GM12878 (cell line): Measurements from ENCODE around the gene B3GNT3. TPM values are rescaled to one million over a fixed set of nuclear protein-coding genes. Genes with fewer than 3 reads are reported as not detected.

Experiments used
- ATAC-seq: fragments of 200-7000 bp; cut with Tn5 transposase; 3 replicates; pipeline ENCODE4 v1.9.1; 2020; ENCODE audit warnings: mild to moderate bottlenecking, moderate library complexity
- BruUV-seq: library from RNA; stranded (reverse); fragments of 400-500 nt; replicated peaks from 2 replicates; lab custom pipeline; 2021; lab: Mats Ljungman, UMichigan
- CTCF ChIA-PET: fragments of 300-600 bp; sonication (Branson Sonifier 250); formaldehyde crosslinking; extraction: SDS; loops from one replicate; lab custom pipeline; 2021; ENCODE audit warnings: inconsistent platforms; lab: Yijun Ruan, JAX
- POLR2A ChIA-PET: fragments of 350-600 bp; formaldehyde crosslinking; extraction: SDS; loops from one replicate; lab custom pipeline; 2021; ENCODE audit warnings: inconsistent platforms; lab: Charles Lee
- RAD21 ChIA-PET: fragments of 300-600 bp; sonication (Branson Sonifier 250); formaldehyde crosslinking; loops from one replicate; lab custom pipeline; 2023; ENCODE audit warnings: antibody characterized with exemption; ENCODE audit not compliant: unreplicated experiment; lab: Charles Lee
- SMC1A ChIA-PET: fragments of 300-600 bp; sonication (Branson Sonifier 250); formaldehyde crosslinking; loops from one replicate; lab custom pipeline; 2023; ENCODE audit not compliant: unreplicated experiment, uncharacterized antibody; lab: Charles Lee
- DNase-seq: peaks from one replicate; pipeline ENCODE4 v3.0.0-alpha.2; 2011; ENCODE audit warnings: low read depth, low spot score
- FAIRE-seq: peaks from 3 replicates; lab custom pipeline; 2011; peaks lifted over from hg19 to GRCh38; lab: Jason Lieb, UNC
- H2AFZ ChIP-seq: 2 replicates; pipeline ENCODE4 v1.6.0; 2011; ENCODE audit warnings: low read depth, low read length, control low read depth; ENCODE audit not compliant: control insufficient read depth
- H3K27ac ChIP-seq: 2 replicates; pipeline ENCODE4 v1.5.1; 2011; ENCODE audit warnings: control low read depth; ENCODE audit not compliant: control insufficient read depth, insufficient read depth
- H3K27me3 ChIP-seq, 2 experiments: replicated peaks in 1 of 2; 2 replicates each; pipeline versions ENCODE4 v1.6.0 to v1.6.1; 2011; ENCODE audit warnings: low read length in 1 of 2; ENCODE audit not compliant: control insufficient read depth in 2 of 2, insufficient read depth in 2 of 2
- H3K36me3 ChIP-seq, 2 experiments: 2 replicates each; pipeline ENCODE4 v1.5.1; 2011; ENCODE audit warnings: low read length in 1 of 2; ENCODE audit not compliant: control insufficient read depth in 2 of 2, insufficient read depth in 2 of 2
- H3K4me1 ChIP-seq: 2 replicates; pipeline ENCODE4 v1.6.1; 2011; ENCODE audit warnings: mild to moderate bottlenecking, low read length, moderate library complexity, mixed read lengths; ENCODE audit not compliant: control insufficient read depth, insufficient read depth
- H3K4me2 ChIP-seq: 2 replicates; pipeline ENCODE4 v1.6.0; 2011; ENCODE audit warnings: control low read depth; ENCODE audit not compliant: control insufficient read depth, insufficient read depth
- H3K4me3 ChIP-seq: fragments of 200-600 bp; sonication (generic); 2 replicates; pipeline ENCODE4 v1.5.1; 2016
- H3K79me2 ChIP-seq: 2 replicates; pipeline ENCODE4 v1.6.0; 2011; ENCODE audit warnings: low read length; ENCODE audit not compliant: control insufficient read depth, insufficient read depth
- H3K9ac ChIP-seq: 2 replicates; pipeline ENCODE4 v1.8.0; 2011; ENCODE audit warnings: low read length, control low read depth, mixed read lengths; ENCODE audit not compliant: control insufficient read depth, insufficient read depth
- H3K9me3 ChIP-seq: replicated peaks from 3 replicates; pipeline ENCODE4 v1.5.1; 2011; ENCODE audit warnings: mild to moderate bottlenecking, low read length; ENCODE audit not compliant: control insufficient read depth, insufficient read depth
- H4K20me1 ChIP-seq: 2 replicates; pipeline ENCODE4 v1.6.0; 2011; ENCODE audit not compliant: control insufficient read depth, insufficient read depth
- E2F4 ChIP-seq: IDR thresholded peaks from 2 replicates; pipeline ENCODE4 v1.6.1; 2012; ENCODE audit warnings: low read depth, low read length, improper control_type of control experiment
- E4F1 ChIP-seq: fragments of 450-650 bp; IDR thresholded peaks from 2 replicates; pipeline ENCODE4 v1.6.1; 2018; ENCODE audit warnings: borderline replicate concordance, mild to moderate bottlenecking; ENCODE audit not compliant: partially characterized antibody
- HCFC1 ChIP-seq: fragments of 150-350 bp; IDR thresholded peaks from 2 replicates; pipeline ENCODE4 v1.6.1; 2014; ENCODE audit warnings: low read length
- WGBS: methylation state at CpG from one replicate; pipeline ENCODE4 v1.1.6; 2016; ENCODE audit warnings: low lambda C conversion rate; ENCODE audit not compliant: insufficient replicate concordance, insufficient coverage; ENCODE audit errors: missing lambda C conversion rate; 5-methylcytosine and 5-hydroxymethylcytosine counted together
- in situ Hi-C: fragments of 300-500 bp; cut with MboI; formaldehyde crosslinking; loops from 9 replicates; pipeline ENCODE4 v1.14.3; 2018; ENCODE audit warnings: mixed read lengths
- intact Hi-C: fragments of 100-400 bp; cut with micrococcal nuclease; formaldehyde crosslinking; loops from one replicate; pipeline ENCODE4 v1.14.2; 2022; ENCODE audit not compliant: unreplicated experiment
- polyA plus RNA-seq, 11 experiments: library from polyadenylated mRNA; depleted of rRNA in 4 of 11; unstranded in 6 of 11; stranded (reverse) in 5 of 11; fragments of >200 nt; fragmentation: Nextera tagmentation in 4 of 11; fragmentation: Illumina TruSeq in 1 of 11; extraction: Ambion mirVana in 4 of 11; extraction: Trizol in 1 of 11; gene quantifications; 1 replicate in 1 of 11; 2 replicates in 10 of 11; pipeline versions ENCODE4 v1.2.1 to v1.2.3, GENCODE V29; 2011 to 2016; ENCODE audit warnings: inconsistent platforms in 2 of 11, missing spikeins in 2 of 11, low read depth in 1 of 11
- total RNA-seq, 4 experiments: library from RNA; depleted of rRNA in 3 of 4; stranded (reverse); fragments of >200 nt in 3 of 4; fragmentation: Illumina TruSeq in 1 of 4; extraction: Trizol in 1 of 4; gene quantifications; 2 replicates each; pipeline versions ENCODE4 v1.2.1 to v1.2.3, GENCODE V29; 2013 to 2021

The B3GNT3 gene
- total and polyA plus RNA-seq, 10 of the 15 experiments (the other 5 are each of a cell fraction or from before 2014, with no cell fraction given), result not detected

GRCh38 chr19:17787274-17787913 lies 7.5 kb upstream of the B3GNT3 start:
- no peak overlapping the region for H3K4me2 ChIP-seq
- ChIA-PET CTCF (interaction anchor here (2.4 kb wide), 1 partner anchor 346 kb away, joined by 6 read pairs; no protein-coding TSS in a partner anchor), POLR2A (interaction anchor here (0.6 kb wide), 1 partner anchor 94 kb away, joined by 6 read pairs; no protein-coding TSS in a partner anchor), RAD21 (no interaction called here), SMC1A (no interaction called here)
- no peaks in the 10 kb centered on the region for H3K27me3 ChIP-seq
- H4K20me1 ChIP-seq, result no peaks in the 10 kb centered on the region
- H3K4me1 ChIP-seq, result no peaks in the 10 kb centered on the region
- H3K36me3 ChIP-seq, result peaks cover 4 to 6% of the 10 kb centered on the region in 2 experiments; a peak in 3 of 4 replicates
- no peaks in the 10 kb centered on the region for H3K9me3 ChIP-seq
- no peak for ATAC-seq
- no peak overlapping the region for H2AFZ ChIP-seq
- H3K27ac ChIP-seq, result no peak overlapping the region
- no peak for FAIRE-seq
- no peak overlapping the region for H3K9ac ChIP-seq
- in situ Hi-C loops (no loop called here), intact Hi-C loops (loop anchor here (10.0 kb wide), 1 partner anchor 147 kb away; the partner anchor contains the start of gene CCDC124)
- BruUV-seq, result no TSS peak
- no peak for DNase-seq
- no peaks in the 10 kb centered on the region for H3K79me2 ChIP-seq
- no peak overlapping the region for H3K4me3 ChIP-seq
- 98% methylated on average over 12 of the region's 14 CpGs for WGBS
- TF ChIP-seq E2F4, result no peak

- Histone ChIP-seq H3K9me3 (no peaks in the 10 kb centered on the region), H3K4me3 (no peak overlapping the region), H3K9ac (no peak overlapping the region), H2AFZ (no peak overlapping the region), H3K36me3 (peaks cover 3 to 6% of the 10 kb centered on the region in 2 experiments; a peak in 3 of 4 replicates), H3K27ac (no peak overlapping the region), H3K79me2 (no peaks in the 10 kb centered on the region), H3K4me2 (no peak overlapping the region), H3K4me1 (no peaks in the 10 kb centered on the region), H3K27me3 (no peaks in the 10 kb centered on the region), H4K20me1 (no peaks in the 10 kb centered on the region)
- ATAC-seq (no peak), FAIRE-seq (no peak), DNase-seq (no peak)
- ChIA-PET POLR2A (no interaction called here), SMC1A (no interaction called here), RAD21 (interaction anchor here (1.0 kb wide), 1 partner anchor 13 kb away, joined by 3 read pairs; no protein-coding TSS in a partner anchor), CTCF (interaction anchor here (1.4 to 2.2 kb wide), 2 partner anchors 71 to 85 kb away, joined by 3 to 7 read pairs; partner anchors contain the start of gene RPL18A)
- intact Hi-C loops (loop anchor here (10.0 kb wide), 1 partner anchor 146 kb away; the partner anchor contains the start of gene CCDC124), in situ Hi-C loops (no loop called here)
- 100% methylated on average over 2 of the region's 2 CpGs for whole genome bisulfite sequencing
- TF ChIP-seq E4F1, result no peak
- TF ChIP-seq HCFC1, result no peak
- BruUV-seq, result no TSS peak
Measured at GRCh38 chr19:17788632-17789031, 6.3 kb upstream of the B3GNT3 start.
